ENCODE measurements around the gene AFAP1L2.

- TF ChIP-seq POLR2AphosphoS5 (IDR thresholded peaks at IDR 0.05; ENCODE audit: insufficient read depth in 1 of 2, low read depth in 1 of 2) (no peak), CTCF (IDR thresholded peaks at IDR 0.05) (no peak), POLR2A (IDR thresholded peaks at IDR 0.05) (no peak)
These were observed 130.4 kb downstream of the AFAP1L2 start for GRCh38 chr10:114273910-114274309.

Measured in vagina (tissue), 2 donors.